ENCODE results near the gene USP33. TPM values are rescaled to one million over a fixed set of nuclear protein-coding genes. Genes with fewer than 3 reads are reported as not detected.
"Not testable (repeated sequence)": the region's sequence is repeated elsewhere in the genome, so short reads cannot be mapped to it uniquely, and the experiment has no call there.

USP33 gene
- total RNA-seq, 1 experiment from 2014 or later = 52.9 TPM

GRCh38 chr1:77682460-77683159, 77.0 kb downstream of the USP33 start, which contains the start of gene ZZZ3:
Gene ZZZ3, minus strand, starts transcription at chr1:77682658. Its CDS starts 49,304 bp downstream, at chr1:77633354.
- CTCF ChIA-PET = interaction anchor here (0.6 to 1.2 kb wide), 3 partner anchors 30 to 97 kb away, joined by 3 to 5 read pairs (median 5); partner anchors contain the start of gene MIGA1
- no TSS peak for BruUV-seq (replicated peaks)
- intact Hi-C loops (cut with micrococcal nuclease; ENCODE audit: unreplicated experiment) = loop anchor here (1.0 kb wide), 1 partner anchor 534 kb away; no protein-coding TSS in a partner anchor
- Mint-ChIP-seq H3K9me3 (ENCODE audit: low read depth, unreplicated experiment) (no peaks in the 10 kb centered on the region), H3K4me1 (ENCODE audit: low read depth, unreplicated experiment) (peaks cover 34% of the 10 kb centered on the region), H3K4me3 (ENCODE audit: low read depth, unreplicated experiment) (peak within 1 kb of the TSS; percentile 82), H3K36me3 (ENCODE audit: insufficient read depth, unreplicated experiment) (peaks cover 36% of the 10 kb centered on the region), H3K27ac (ENCODE audit: unreplicated experiment) (peak within 1 kb of the TSS; percentile 94), H3K27me3 (ENCODE audit: unreplicated experiment) (no peaks in the 10 kb centered on the region)
- peak; percentile 89 for DNase-seq
- no peak for TF ChIP-seq CTCF (IDR thresholded peaks at IDR 0.05; ENCODE audit: unreplicated experiment)

- Mint-ChIP-seq H3K36me3 (ENCODE audit: insufficient read depth, unreplicated experiment) (peaks cover 36% of the 10 kb centered on the region), H3K4me3 (ENCODE audit: low read depth, unreplicated experiment) (peak overlapping the region; percentile 82), H3K27me3 (ENCODE audit: unreplicated experiment) (no peaks in the 10 kb centered on the region), H3K4me1 (ENCODE audit: low read depth, unreplicated experiment) (peaks cover 34% of the 10 kb centered on the region), H3K27ac (ENCODE audit: unreplicated experiment) (peak overlapping the region; percentile 35), H3K9me3 (ENCODE audit: low read depth, unreplicated experiment) (no peaks in the 10 kb centered on the region)
- CTCF ChIA-PET = no interaction called here
- intact Hi-C loops (cut with micrococcal nuclease; ENCODE audit: unreplicated experiment) = no loop called here
- no peak for TF ChIP-seq CTCF (IDR thresholded peaks at IDR 0.05; ENCODE audit: unreplicated experiment)
- DNase-seq = no peak
- no TSS peak for BruUV-seq (replicated peaks)
Observed at GRCh38 chr1:77680173-77680572, 79.5 kb downstream of the USP33 start.

- CTCF ChIA-PET = no interaction called here
- intact Hi-C loops (cut with micrococcal nuclease; ENCODE audit: unreplicated experiment) = no loop called here
- H3K27me3 Mint-ChIP-seq (ENCODE audit: unreplicated experiment) = no peaks in the 10 kb centered on the region
Observed at GRCh38 chr1:77678660-77679610, 80.7 kb downstream of the USP33 start.

GRCh38 chr1:77674807-77675206, 84.8 kb downstream of the USP33 start:
- H3K4me3 Mint-ChIP-seq (ENCODE audit: low read depth, unreplicated experiment); H3K27me3 Mint-ChIP-seq (ENCODE audit: unreplicated experiment); BruUV-seq (replicated peaks); intact Hi-C loops (cut with micrococcal nuclease; ENCODE audit: unreplicated experiment); H3K9me3 Mint-ChIP-seq (ENCODE audit: low read depth, unreplicated experiment); H3K36me3 Mint-ChIP-seq (ENCODE audit: insufficient read depth, unreplicated experiment); DNase-seq: not testable (repeated sequence)
- CTCF ChIA-PET = interaction anchor here (0.7 kb wide), 1 partner anchor 397 kb away, joined by 3 read pairs; no protein-coding TSS in a partner anchor
- H3K4me1 Mint-ChIP-seq (ENCODE audit: low read depth, unreplicated experiment) = peaks cover 17% of the 10 kb centered on the region
- peak overlapping the region; percentile 44 for H3K27ac Mint-ChIP-seq (ENCODE audit: unreplicated experiment)

More at GRCh38 chr1:77678660-77679610, 80.7 kb downstream of the USP33 start:
- no peak for DNase-seq
- peaks cover 28% of the 10 kb centered on the region for H3K4me1 Mint-ChIP-seq (ENCODE audit: low read depth, unreplicated experiment)
- TF ChIP-seq CTCF (IDR thresholded peaks at IDR 0.05; ENCODE audit: unreplicated experiment) = no peak
- H3K36me3 Mint-ChIP-seq (ENCODE audit: insufficient read depth, unreplicated experiment) = peaks cover 32% of the 10 kb centered on the region
- peak overlapping the region; percentile 36 for H3K4me3 Mint-ChIP-seq (ENCODE audit: low read depth, unreplicated experiment)
- H3K27ac Mint-ChIP-seq (ENCODE audit: unreplicated experiment) = no peak overlapping the region
- H3K9me3 Mint-ChIP-seq (ENCODE audit: low read depth, unreplicated experiment) = no peaks in the 10 kb centered on the region
- no TSS peak for BruUV-seq (replicated peaks)
